Limb (tissue), 2 donors: ENCODE data around the gene SLC29A4.
"Not testable (repeated sequence)": the region's sequence is repeated elsewhere in the genome, so short reads cannot be mapped to it uniquely, and the experiment has no call there.

Experiments used
- DNase-seq, 2 donors: peaks; one replicate each; pipeline ENCODE4 v3.0.0-alpha.2; 2016; ENCODE audit errors: extremely low spot score in 2 of 2

SLC29A4 gene

GRCh38 chr7:5322621-5323410, 40.1 kb downstream of the SLC29A4 start:
- DNase-seq: no peak

GRCh38 chr7:5323800-5324781, 41.3 kb downstream of the SLC29A4 start:
- DNase-seq: not testable (repeated sequence)

GRCh38 chr7:5324961-5325360, 42.2 kb downstream of the SLC29A4 start:
- DNase-seq: no peak

GRCh38 chr7:5330288-5330687, 47.5 kb downstream of the SLC29A4 start:
- no peak for DNase-seq

GRCh38 chr7:5332579-5332978, 49.8 kb downstream of the SLC29A4 start:
- DNase-seq: no peak

GRCh38 chr7:5333121-5334045, 50.6 kb downstream of the SLC29A4 start:
- no peak for DNase-seq

- no peak for DNase-seq
Measured at GRCh38 chr7:5334671-5335070, 51.9 kb downstream of the SLC29A4 start.

- no peak for DNase-seq
Measured at GRCh38 chr7:5337047-5337446, 54.3 kb downstream of the SLC29A4 start.

- no peak for DNase-seq
Measured at GRCh38 chr7:5339955-5340354, 57.2 kb downstream of the SLC29A4 start.

GRCh38 chr7:5342631-5343030, 59.9 kb downstream of the SLC29A4 start:
- no peak for DNase-seq

GRCh38 chr7:5343884-5344283, 61.1 kb downstream of the SLC29A4 start:
- no peak for DNase-seq

- DNase-seq: no peak
Measured at GRCh38 chr7:5344342-5344741, 61.6 kb downstream of the SLC29A4 start.

- no peak for DNase-seq
Measured at GRCh38 chr7:5345171-5345570, 62.4 kb downstream of the SLC29A4 start.

GRCh38 chr7:5345671-5346070, 62.9 kb downstream of the SLC29A4 start:
- DNase-seq: no peak

GRCh38 chr7:5348134-5349004, 65.6 kb downstream of the SLC29A4 start:
- DNase-seq: no peak

GRCh38 chr7:5349005-5349380, 66.2 kb downstream of the SLC29A4 start:
- no peak for DNase-seq

GRCh38 chr7:5349437-5350173, 66.9 kb downstream of the SLC29A4 start:
- no peak for DNase-seq

GRCh38 chr7:5350174-5350463, 67.4 kb downstream of the SLC29A4 start:
- no peak for DNase-seq

GRCh38 chr7:5350600-5351385, 68.0 kb downstream of the SLC29A4 start:
- no peak for DNase-seq
